Activated naive CD8-positive, alpha-beta T cell (primary cell): Measurements from ENCODE around the gene PRKCI.
"Not testable (repeated sequence)": the region's sequence is repeated elsewhere in the genome, so short reads cannot be mapped to it uniquely, and the experiment has no call there.

Experiments
- H3K27ac Mint-ChIP-seq: one replicate; pipeline ENCODE4 v1.8.0; 2021; ENCODE audit warnings: mixed read lengths
- H3K27me3 Mint-ChIP-seq: one replicate; pipeline ENCODE4 v1.8.0; 2021; ENCODE audit warnings: mixed read lengths
- H3K36me3 Mint-ChIP-seq: one replicate; pipeline ENCODE4 v1.8.0; 2021; ENCODE audit warnings: mixed read lengths
- H3K4me1 Mint-ChIP-seq: one replicate; pipeline ENCODE4 v1.8.0; 2021; ENCODE audit warnings: low read depth, mixed read lengths
- H3K4me3 Mint-ChIP-seq: one replicate; pipeline ENCODE4 v1.8.0; 2021; ENCODE audit warnings: mild to moderate bottlenecking, mixed read lengths
- H3K9me3 Mint-ChIP-seq: one replicate; pipeline ENCODE4 v1.8.0; 2021; ENCODE audit warnings: low read depth, mixed read lengths

PRKCI gene

DNA sequence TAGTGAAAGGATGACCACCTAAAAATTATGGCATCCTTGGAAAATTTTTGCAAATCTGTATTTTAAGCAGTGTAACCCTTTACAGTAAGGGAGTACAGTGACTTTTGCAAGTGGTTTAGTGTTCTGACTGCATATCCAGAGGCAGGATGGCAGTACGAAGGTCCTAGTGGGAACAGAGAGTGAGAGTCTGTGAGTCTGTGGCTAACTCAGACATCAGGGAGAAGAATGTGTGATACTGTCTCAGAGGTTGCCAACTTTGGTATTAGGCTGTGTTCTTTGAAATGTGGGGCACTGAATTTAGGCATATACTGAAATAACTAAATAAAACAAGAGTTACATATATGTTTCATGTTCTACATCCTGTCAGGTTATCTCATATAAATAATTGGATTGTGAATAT lies 25.7 kb downstream of the PRKCI start:
- Mint-ChIP-seq H3K9me3 (no peaks in the 10 kb centered on the region), H3K36me3 (peaks cover 17% of the 10 kb centered on the region), H3K27me3 (no peaks in the 10 kb centered on the region), H3K27ac (no peak overlapping the region), H3K4me3 (no peak overlapping the region), H3K4me1 (no peaks in the 10 kb centered on the region)

DNA sequence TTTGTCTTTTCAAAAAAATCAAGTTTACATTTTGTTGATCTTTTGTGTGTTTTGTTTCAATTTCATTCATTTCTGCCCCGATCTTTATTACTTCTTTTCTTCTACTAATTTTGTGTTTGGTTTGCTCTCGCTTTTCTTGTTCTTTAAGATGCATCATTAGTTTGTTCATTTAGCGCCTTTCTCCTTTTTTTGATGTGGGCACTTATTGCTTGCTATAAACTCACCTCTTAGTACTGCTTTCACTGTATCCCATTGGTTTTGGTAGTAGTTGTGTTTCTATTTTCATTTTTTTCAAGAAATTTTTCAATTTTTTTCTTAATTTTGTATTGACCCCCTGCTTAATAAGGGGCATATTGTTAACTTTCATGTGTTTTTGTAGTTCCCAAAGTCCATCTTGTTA lies 34.4 kb downstream of the PRKCI start:
- Mint-ChIP-seq H3K36me3 (peaks cover 34% of the 10 kb centered on the region), H3K4me3 (no peak overlapping the region), H3K27ac (peak overlapping the region; percentile 90), H3K27me3 (no peaks in the 10 kb centered on the region), H3K9me3 (peaks cover 4% of the 10 kb centered on the region), H3K4me1 (peaks cover 34% of the 10 kb centered on the region)

DNA sequence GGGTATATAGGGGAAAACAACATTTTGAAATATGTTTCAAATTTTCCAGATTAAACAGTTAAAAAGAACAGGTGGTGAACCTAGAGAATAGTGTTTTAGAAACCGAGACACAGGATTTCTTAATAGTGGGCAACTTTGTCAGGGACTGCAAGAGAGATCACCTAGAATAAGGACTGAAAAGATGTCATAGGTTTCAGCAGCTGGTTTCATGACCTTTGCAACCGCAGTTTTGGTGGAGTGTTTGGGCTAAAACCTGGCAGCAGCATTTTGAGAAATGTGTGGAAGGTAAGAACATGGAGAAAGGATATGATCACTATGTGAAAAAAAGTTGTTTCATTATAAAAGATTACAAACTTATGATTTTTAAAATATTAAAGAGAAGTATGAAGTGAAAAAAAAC lies 34.9 kb downstream of the PRKCI start:
- H3K4me3 Mint-ChIP-seq = no peak overlapping the region

DNA sequence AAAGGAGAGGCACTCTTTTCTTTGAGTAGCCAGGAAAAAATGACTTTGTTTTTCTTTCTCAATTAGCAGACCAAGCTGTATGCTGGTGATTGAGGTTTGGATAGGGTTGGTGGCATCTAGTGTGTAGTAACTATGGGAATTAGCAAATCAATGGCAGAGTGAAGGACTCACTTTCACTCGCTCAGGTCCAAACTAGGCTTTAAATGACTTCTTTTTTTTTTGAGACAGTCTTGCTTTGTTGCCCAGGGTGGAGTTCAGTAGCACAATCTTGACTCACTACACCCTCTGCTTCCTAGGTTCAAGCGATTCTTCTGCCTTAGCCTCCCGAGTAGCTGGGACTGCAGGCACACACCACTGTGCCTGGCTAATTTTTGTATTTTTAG lies 35.9 kb downstream of the PRKCI start:
- Mint-ChIP-seq H3K36me3 (peaks cover 30% of the 10 kb centered on the region), H3K27ac (peak overlapping the region; percentile 91), H3K27me3 (no peaks in the 10 kb centered on the region), H3K4me3 (peak overlapping the region; percentile 49), H3K4me1 (peaks cover 34% of the 10 kb centered on the region), H3K9me3 (peaks cover 4% of the 10 kb centered on the region)

More for the DNA sequence above, 34.9 kb downstream of the PRKCI start:
- H3K36me3 Mint-ChIP-seq = peaks cover 34% of the 10 kb centered on the region
- H3K9me3 Mint-ChIP-seq = peaks cover 4% of the 10 kb centered on the region
- peak overlapping the region; percentile 90 for H3K27ac Mint-ChIP-seq
- peaks cover 34% of the 10 kb centered on the region for H3K4me1 Mint-ChIP-seq
- no peaks in the 10 kb centered on the region for H3K27me3 Mint-ChIP-seq

DNA sequence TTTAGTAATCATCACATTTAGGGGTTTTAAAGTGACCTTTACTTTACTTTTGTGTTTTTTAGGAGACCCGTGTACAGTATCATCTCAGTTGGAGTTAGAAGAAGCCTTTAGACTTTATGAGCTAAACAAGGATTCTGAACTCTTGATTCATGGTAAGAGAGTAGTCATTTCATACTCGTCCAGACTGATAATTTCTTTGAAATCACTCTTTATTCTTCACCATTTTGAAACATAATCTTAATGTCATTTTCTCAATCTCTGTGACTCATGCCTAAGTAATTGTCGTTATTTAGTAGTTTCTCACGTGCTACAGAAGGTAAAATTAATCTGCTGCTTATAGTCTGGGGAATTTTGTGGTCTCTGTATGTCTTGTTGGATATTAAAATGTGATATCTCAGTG lies 37.7 kb downstream of the PRKCI start:
- Mint-ChIP-seq H3K4me1 (peaks cover 34% of the 10 kb centered on the region), H3K4me3 (no peak overlapping the region), H3K9me3 (peaks cover 4% of the 10 kb centered on the region), H3K27ac (peak overlapping the region; percentile 58), H3K27me3 (no peaks in the 10 kb centered on the region), H3K36me3 (peaks cover 26% of the 10 kb centered on the region)

- Mint-ChIP-seq H3K27ac (no peak overlapping the region), H3K36me3 (peaks cover 23% of the 10 kb centered on the region), H3K9me3 (no peaks in the 10 kb centered on the region)
Measured at GRCh38 chr3:170267793-170268192, 45.6 kb downstream of the PRKCI start.

DNA sequence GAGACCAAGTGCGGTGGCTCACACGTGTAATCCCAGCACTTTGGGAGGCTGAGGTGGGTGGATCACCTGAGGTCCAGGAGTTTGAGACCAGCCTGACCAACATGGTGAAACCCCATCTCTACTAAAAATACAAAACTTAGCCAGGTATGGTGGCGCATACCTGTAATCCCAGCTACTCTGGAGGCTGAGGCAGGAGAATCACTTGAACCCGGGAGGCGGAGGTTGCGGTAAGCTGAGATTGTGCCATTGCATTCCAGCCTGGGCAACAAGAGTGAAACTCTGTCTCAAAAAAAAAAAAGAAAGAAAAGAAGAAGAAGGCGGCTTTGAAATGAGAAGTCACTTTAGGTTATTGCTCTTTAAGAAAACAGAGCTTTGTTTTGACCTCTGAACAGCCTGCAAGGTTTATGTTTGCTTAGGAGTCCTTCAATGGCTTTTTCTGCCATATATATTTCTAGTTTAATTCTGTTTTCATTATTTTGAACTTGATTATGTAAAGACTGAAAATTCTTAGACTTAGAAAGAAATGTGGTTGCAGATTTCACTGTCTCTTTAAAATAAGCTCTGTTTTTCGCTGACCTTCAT lies 47.5 kb downstream of the PRKCI start:
- not testable (repeated sequence) for H3K4me3 Mint-ChIP-seq, H3K27me3 Mint-ChIP-seq, H3K4me1 Mint-ChIP-seq, H3K27ac Mint-ChIP-seq, H3K9me3 Mint-ChIP-seq
- peaks cover 20% of the 10 kb centered on the region for H3K36me3 Mint-ChIP-seq

More at GRCh38 chr3:170267793-170268192, 45.6 kb downstream of the PRKCI start:
- H3K4me1 Mint-ChIP-seq = no peaks in the 10 kb centered on the region
- H3K27me3 Mint-ChIP-seq = no peaks in the 10 kb centered on the region
- no peak overlapping the region for H3K4me3 Mint-ChIP-seq

- Mint-ChIP-seq H3K9me3 (no peaks in the 10 kb centered on the region), H3K27ac (no peak overlapping the region), H3K36me3 (peaks cover 19% of the 10 kb centered on the region), H3K27me3 (no peaks in the 10 kb centered on the region), H3K4me3 (no peak overlapping the region), H3K4me1 (no peaks in the 10 kb centered on the region)
Measured at GRCh38 chr3:170270282-170270881, 48.2 kb downstream of the PRKCI start.

- no peaks in the 10 kb centered on the region for H3K9me3 Mint-ChIP-seq
- H3K4me1 Mint-ChIP-seq = peaks cover 18% of the 10 kb centered on the region
- H3K36me3 Mint-ChIP-seq = peaks cover 30% of the 10 kb centered on the region
- H3K27me3 Mint-ChIP-seq = no peaks in the 10 kb centered on the region
- H3K4me3 Mint-ChIP-seq = no peak overlapping the region
- no peak overlapping the region for H3K27ac Mint-ChIP-seq
Measured at GRCh38 chr3:170274641-170275040, 52.4 kb downstream of the PRKCI start.

GRCh38 chr3:170275832-170276231 lies 53.6 kb downstream of the PRKCI start:
- Mint-ChIP-seq H3K27me3 (no peaks in the 10 kb centered on the region), H3K4me1 (peaks cover 18% of the 10 kb centered on the region), H3K27ac (no peak overlapping the region), H3K9me3 (no peaks in the 10 kb centered on the region), H3K4me3 (no peak overlapping the region), H3K36me3 (peaks cover 26% of the 10 kb centered on the region)

DNA sequence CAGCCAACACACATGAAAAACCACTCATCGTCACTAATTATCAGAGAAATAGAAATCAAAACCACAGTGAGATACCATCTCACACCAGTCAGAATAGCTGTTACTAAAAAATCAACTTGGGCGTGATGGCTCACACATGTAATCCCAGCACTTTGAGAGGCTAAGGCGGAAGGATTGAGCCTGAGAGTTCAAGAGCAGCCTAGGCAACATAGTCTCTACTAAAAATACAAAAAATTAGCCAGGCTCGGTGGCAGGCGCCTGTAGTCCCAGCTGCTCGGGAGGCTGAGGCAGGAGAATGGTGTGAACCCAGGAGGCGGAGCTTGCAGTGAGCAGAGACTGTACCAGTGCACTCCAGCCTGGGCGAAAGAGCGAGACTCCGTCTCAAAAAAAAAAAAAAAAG lies 55.1 kb downstream of the PRKCI start:
- peaks cover 18% of the 10 kb centered on the region for H3K4me1 Mint-ChIP-seq
- H3K9me3 Mint-ChIP-seq, H3K27me3 Mint-ChIP-seq: not testable (repeated sequence)
- H3K27ac Mint-ChIP-seq = peak overlapping the region; percentile 41
- peak overlapping the region; percentile 17 for H3K4me3 Mint-ChIP-seq
- peaks cover 21% of the 10 kb centered on the region for H3K36me3 Mint-ChIP-seq

- H3K27me3 Mint-ChIP-seq = no peaks in the 10 kb centered on the region
- peaks cover 18% of the 10 kb centered on the region for H3K4me1 Mint-ChIP-seq
- H3K27ac Mint-ChIP-seq = peak overlapping the region; percentile 59
- H3K4me3 Mint-ChIP-seq = peak overlapping the region; percentile 71
- peaks cover 18% of the 10 kb centered on the region for H3K36me3 Mint-ChIP-seq
- H3K9me3 Mint-ChIP-seq = no peaks in the 10 kb centered on the region
Measured at GRCh38 chr3:170277833-170278580, 55.8 kb downstream of the PRKCI start.

- Mint-ChIP-seq H3K27ac (no peak overlapping the region), H3K4me3 (no peak overlapping the region), H3K9me3 (no peaks in the 10 kb centered on the region), H3K27me3 (no peaks in the 10 kb centered on the region), H3K4me1 (peaks cover 18% of the 10 kb centered on the region), H3K36me3 (peaks cover 20% of the 10 kb centered on the region)
Measured at GRCh38 chr3:170278627-170279026, 56.4 kb downstream of the PRKCI start.

DNA sequence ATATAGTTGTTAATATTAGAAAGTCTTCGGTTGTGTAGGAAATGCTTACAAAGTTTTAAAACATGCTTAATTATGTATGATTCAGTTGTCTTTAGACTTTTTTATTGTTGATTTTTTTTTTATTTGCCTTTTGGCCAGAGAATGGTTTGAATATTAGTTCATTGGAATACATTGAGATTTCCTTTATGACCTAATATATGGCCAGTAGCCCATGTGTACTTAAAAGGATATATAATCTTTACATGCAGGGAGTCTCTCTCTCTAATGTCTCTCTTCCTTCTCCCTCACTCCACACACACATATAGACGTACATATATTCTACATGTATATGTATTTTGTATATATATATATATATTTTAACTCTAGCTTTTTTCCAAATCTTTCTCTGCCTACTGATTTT lies 68.0 kb downstream of the PRKCI start:
- Mint-ChIP-seq H3K27ac (no peak overlapping the region), H3K9me3 (no peaks in the 10 kb centered on the region), H3K4me1 (no peaks in the 10 kb centered on the region), H3K4me3 (no peak overlapping the region), H3K36me3 (peaks cover 7% of the 10 kb centered on the region), H3K27me3 (no peaks in the 10 kb centered on the region)

DNA sequence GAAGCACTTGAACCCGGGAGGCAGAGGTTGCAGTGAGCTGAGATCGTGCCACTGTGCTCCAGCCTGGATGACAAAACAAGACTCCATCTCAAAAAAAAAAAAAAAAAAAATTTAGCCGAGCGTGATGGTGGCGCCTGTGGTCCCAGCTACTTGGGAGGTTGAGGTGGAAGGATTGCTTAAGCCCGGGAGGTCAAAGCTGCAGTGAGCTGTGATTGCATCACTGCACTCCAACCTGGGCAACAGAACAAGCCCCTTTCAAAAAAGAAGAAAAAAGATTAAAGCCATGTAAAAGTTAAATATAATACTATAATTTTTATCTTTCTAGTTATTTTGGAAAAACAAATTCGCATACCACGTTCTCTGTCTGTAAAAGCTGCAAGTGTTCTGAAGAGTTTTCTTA lies 73.4 kb downstream of the PRKCI start:
- Mint-ChIP-seq H3K36me3 (peaks cover 3% of the 10 kb centered on the region), H3K27ac (no peak overlapping the region), H3K4me1 (no peaks in the 10 kb centered on the region), H3K4me3 (no peak overlapping the region), H3K9me3 (no peaks in the 10 kb centered on the region), H3K27me3 (no peaks in the 10 kb centered on the region)
